SK-N-SH (cell line): ENCODE data around the gene SNTG2.

Experiments
- CTCF ChIP-seq: fragments of 200-600 bp; sonication (generic); IDR thresholded peaks from 2 replicates; pipeline ENCODE4 v1.6.1; 2017; ENCODE audit warnings: antibody characterized with exemption, mild to moderate bottlenecking, moderate library complexity
- ELF1 ChIP-seq: IDR thresholded peaks from 2 replicates; pipeline ENCODE4 v1.4.0; 2012
- PBX3 ChIP-seq: IDR thresholded peaks from 2 replicates; pipeline ENCODE4; 2012
- POLR2AphosphoS5 ChIP-seq: IDR thresholded peaks from 2 replicates; pipeline ENCODE4 v1.6.1; 2012; ENCODE audit warnings: low read depth, low read length

GRCh38 chr2:1272835-1273234 lies 322.2 kb downstream of the SNTG2 start:
- TF ChIP-seq ELF1 (no peak), PBX3 (no peak), CTCF (no peak), POLR2AphosphoS5 (no peak)
